HFFc6 (cell line): ENCODE results near the gene PTPN12. TPM values are rescaled to one million over a fixed set of nuclear protein-coding genes. Genes with fewer than 3 reads are reported as not detected.

Source experiments
- DNase-seq: peaks from one replicate; pipeline ENCODE4 v3.0.0-alpha.2; 2018
- H3K27ac Mint-ChIP-seq: 2 replicates; pipeline ENCODE4 v1.8.0; 2020; ENCODE audit warnings: mild to moderate bottlenecking, mixed read lengths
- H3K27me3 Mint-ChIP-seq: 2 replicates; pipeline ENCODE4 v1.8.0; 2021; ENCODE audit warnings: mild to moderate bottlenecking, moderate library complexity, mixed read lengths; ENCODE audit not compliant: insufficient read depth
- H3K36me3 Mint-ChIP-seq: 2 replicates; pipeline ENCODE4 v1.8.0; 2021; ENCODE audit warnings: low read depth, mixed read lengths
- H3K4me1 Mint-ChIP-seq: 2 replicates; pipeline ENCODE4 v1.8.0; 2020; ENCODE audit warnings: low read depth, mixed read lengths
- H3K4me3 Mint-ChIP-seq: 2 replicates; pipeline ENCODE4 v1.8.0; 2020; ENCODE audit warnings: mild to moderate bottlenecking, moderate library complexity, mixed read lengths
- H3K9me3 Mint-ChIP-seq: 2 replicates; pipeline ENCODE4 v1.8.0; 2020; ENCODE audit warnings: mild to moderate bottlenecking, mixed read lengths
- total RNA-seq, 6 experiments: library from RNA; stranded (reverse); fragmentation: NEBNext Ultra II Directional; extraction: Animal tissue kit (Norgen Biotek cat#: 25700); gene quantifications; 2 replicates in 1 of 6; 3 replicates in 5 of 6; pipeline ENCODE4 v1.2.3, GENCODE V29; 2021
- TF ChIP-seq, protein P1 (sequence below): fragments of 200-600 bp; sonication (generic); IDR thresholded peaks from 2 replicates; pipeline ENCODE4 v1.5.0; 2021; ENCODE audit warnings: antibody characterized with exemption, mild to moderate bottlenecking

PTPN12 gene
- total RNA-seq, 6 experiments from 2014 or later: 50.7 to 62.1 (median 56.4) TPM

- DNase-seq: no peak
- H3K4me3 Mint-ChIP-seq: no peak overlapping the region
- H3K36me3 Mint-ChIP-seq: peaks cover 42% of the 10 kb centered on the region
- TF ChIP-seq, protein P1, sequence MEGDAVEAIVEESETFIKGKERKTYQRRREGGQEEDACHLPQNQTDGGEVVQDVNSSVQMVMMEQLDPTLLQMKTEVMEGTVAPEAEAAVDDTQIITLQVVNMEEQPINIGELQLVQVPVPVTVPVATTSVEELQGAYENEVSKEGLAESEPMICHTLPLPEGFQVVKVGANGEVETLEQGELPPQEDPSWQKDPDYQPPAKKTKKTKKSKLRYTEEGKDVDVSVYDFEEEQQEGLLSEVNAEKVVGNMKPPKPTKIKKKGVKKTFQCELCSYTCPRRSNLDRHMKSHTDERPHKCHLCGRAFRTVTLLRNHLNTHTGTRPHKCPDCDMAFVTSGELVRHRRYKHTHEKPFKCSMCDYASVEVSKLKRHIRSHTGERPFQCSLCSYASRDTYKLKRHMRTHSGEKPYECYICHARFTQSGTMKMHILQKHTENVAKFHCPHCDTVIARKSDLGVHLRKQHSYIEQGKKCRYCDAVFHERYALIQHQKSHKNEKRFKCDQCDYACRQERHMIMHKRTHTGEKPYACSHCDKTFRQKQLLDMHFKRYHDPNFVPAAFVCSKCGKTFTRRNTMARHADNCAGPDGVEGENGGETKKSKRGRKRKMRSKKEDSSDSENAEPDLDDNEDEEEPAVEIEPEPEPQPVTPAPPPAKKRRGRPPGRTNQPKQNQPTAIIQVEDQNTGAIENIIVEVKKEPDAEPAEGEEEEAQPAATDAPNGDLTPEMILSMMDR: no peak
- H3K27ac Mint-ChIP-seq: no peak overlapping the region
- no peaks in the 10 kb centered on the region for H3K9me3 Mint-ChIP-seq
- peaks cover 49% of the 10 kb centered on the region for H3K4me1 Mint-ChIP-seq
- no peaks in the 10 kb centered on the region; the same call in 1 of the 2 replicates for H3K27me3 Mint-ChIP-seq
These were observed 34.7 kb downstream of the PTPN12 start for GRCh38 chr7:77571801-77572200.

DNA sequence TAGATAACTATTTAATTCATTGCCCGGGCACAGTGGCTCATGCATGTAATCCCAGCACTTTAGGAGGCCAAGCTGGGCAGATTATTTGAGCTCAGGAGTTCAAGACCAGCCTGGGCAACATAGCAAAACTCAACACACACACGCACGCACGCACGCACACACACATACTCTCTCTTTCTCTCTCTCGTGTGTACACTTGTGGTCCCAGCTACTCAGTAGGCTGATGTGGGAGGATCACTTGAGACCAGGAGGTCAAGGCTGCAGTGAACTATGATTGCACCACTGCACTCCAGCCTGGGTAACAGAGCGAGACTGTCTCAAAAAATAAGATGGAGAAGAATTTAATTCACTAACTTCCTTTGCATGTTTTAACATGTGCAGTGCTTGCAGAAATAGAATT lies 38.1 kb downstream of the PTPN12 start:
- Mint-ChIP-seq H3K4me3 (no peak overlapping the region), H3K27ac (no peak overlapping the region), H3K9me3 (no peaks in the 10 kb centered on the region), H3K4me1 (peaks cover 38% of the 10 kb centered on the region), H3K36me3 (peaks cover 46% of the 10 kb centered on the region), H3K27me3 (no peaks in the 10 kb centered on the region; the same call in 1 of the 2 replicates)
- TF ChIP-seq, protein P1: no peak
- no peak for DNase-seq

DNA sequence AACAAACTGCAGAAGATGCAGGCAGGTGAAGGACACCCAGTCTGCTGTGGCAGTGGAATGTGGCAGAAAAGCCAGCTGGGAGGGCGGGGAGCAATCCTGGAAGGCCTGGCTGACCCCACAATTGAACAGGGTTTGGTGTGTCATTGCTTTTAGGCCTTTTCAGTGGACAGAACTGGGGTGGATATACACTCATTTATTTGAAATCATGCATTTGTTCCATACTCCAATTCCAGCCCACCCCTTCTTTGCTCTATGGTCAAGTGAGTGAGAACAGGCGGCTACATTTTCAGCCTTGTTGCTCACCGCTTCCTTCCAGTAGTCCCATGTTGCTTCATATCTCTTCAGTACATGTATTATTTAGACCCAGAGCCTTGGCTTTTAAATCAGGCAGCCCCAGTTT lies 39.8 kb downstream of the PTPN12 start:
- Mint-ChIP-seq H3K27me3 (no peaks in the 10 kb centered on the region; the same call in 1 of the 2 replicates), H3K27ac (no peak overlapping the region), H3K9me3 (no peaks in the 10 kb centered on the region), H3K36me3 (peaks cover 44% of the 10 kb centered on the region), H3K4me1 (peaks cover 38% of the 10 kb centered on the region), H3K4me3 (no peak overlapping the region)
- no peak for DNase-seq
- TF ChIP-seq, protein P1: no peak

- peak overlapping the region; percentile 45; the same call in 1 of the 2 replicates for H3K27ac Mint-ChIP-seq
- H3K27me3 Mint-ChIP-seq: no peaks in the 10 kb centered on the region; the same call in none of the 2 replicates
- TF ChIP-seq, protein P1: no peak
- no peak overlapping the region for H3K4me3 Mint-ChIP-seq
- peaks cover 37% of the 10 kb centered on the region for H3K36me3 Mint-ChIP-seq
- H3K4me1 Mint-ChIP-seq: peaks cover 51% of the 10 kb centered on the region
- no peak for DNase-seq
- H3K9me3 Mint-ChIP-seq: no peaks in the 10 kb centered on the region
These were observed 42.7 kb downstream of the PTPN12 start for GRCh38 chr7:77579797-77580196.

DNA sequence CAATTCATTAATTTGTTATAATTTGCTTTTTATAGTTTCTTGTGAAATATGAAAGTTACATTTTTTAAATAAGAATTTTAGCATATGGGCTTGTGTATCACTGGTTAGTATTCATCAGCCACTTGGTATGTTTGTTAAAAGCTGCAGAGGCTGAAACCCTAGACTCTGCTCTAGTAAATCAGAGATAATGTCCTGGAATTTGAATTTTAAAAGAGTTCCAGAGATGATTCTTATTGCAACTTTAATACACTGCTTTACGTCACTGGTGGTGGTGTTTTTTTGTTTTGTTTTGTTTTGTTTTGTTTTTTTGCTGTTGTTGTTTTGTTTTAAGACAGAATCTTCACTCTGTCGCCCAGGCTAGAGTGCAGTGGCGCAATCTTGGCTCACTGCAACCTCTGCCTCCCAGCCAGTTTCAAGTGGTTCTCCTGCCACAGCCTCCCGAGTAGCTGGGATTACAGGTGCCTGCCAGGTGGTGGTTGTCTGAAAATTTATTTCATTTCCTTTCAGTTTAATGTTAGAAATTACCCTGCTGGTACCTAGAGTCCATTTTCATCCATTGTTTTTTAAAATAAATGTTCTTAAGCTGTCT lies 43.8 kb downstream of the PTPN12 start:
- H3K4me3 Mint-ChIP-seq: no peak overlapping the region

More for the DNA sequence above, 43.8 kb downstream of the PTPN12 start:
- Mint-ChIP-seq H3K9me3 (no peaks in the 10 kb centered on the region), H3K27me3 (no peaks in the 10 kb centered on the region; the same call in none of the 2 replicates), H3K4me1 (peaks cover 51% of the 10 kb centered on the region), H3K27ac (peak overlapping the region; percentile 2; the same call in 1 of the 2 replicates), H3K36me3 (peaks cover 33% of the 10 kb centered on the region)
- peak; percentile 28 for DNase-seq
- TF ChIP-seq, protein P1: no peak
